CD4-positive, alpha-beta T cell treated with Interleukin-4 for 4 hours (primary cell): Measurements from ENCODE around the gene ABHD12.
"Not testable (repeated sequence)": the region's sequence is repeated elsewhere in the genome, so short reads cannot be mapped to it uniquely, and the experiment has no call there.

Source experiments
- DNase-seq: peaks from one replicate; pipeline ENCODE4 v3.0.0-alpha.2; 2020

Gene ABHD12

GRCh38 chr20:25320035-25320800 lies 70.4 kb downstream of the ABHD12 start:
- no peak for DNase-seq

GRCh38 chr20:25319241-25320034 lies 71.2 kb downstream of the ABHD12 start:
- no peak for DNase-seq

GRCh38 chr20:25318471-25319240 lies 72.0 kb downstream of the ABHD12 start:
- no peak for DNase-seq

GRCh38 chr20:25317351-25318075 lies 73.1 kb downstream of the ABHD12 start:
- no peak for DNase-seq

- DNase-seq: no peak
These were observed 74.0 kb downstream of the ABHD12 start for GRCh38 chr20:25316506-25317190.

- no peak for DNase-seq
These were observed 75.0 kb downstream of the ABHD12 start for GRCh38 chr20:25315418-25316210.

- DNase-seq: no peak
These were observed 75.9 kb downstream of the ABHD12 start for GRCh38 chr20:25314497-25315417.

GRCh38 chr20:25313593-25313992 lies 77.0 kb downstream of the ABHD12 start:
- DNase-seq: no peak

- not testable (repeated sequence) for DNase-seq
These were observed 77.9 kb downstream of the ABHD12 start for GRCh38 chr20:25312716-25313115.

- no peak for DNase-seq
These were observed 79.5 kb downstream of the ABHD12 start for GRCh38 chr20:25310921-25311728.

- DNase-seq: peak; percentile 74
These were observed 80.2 kb downstream of the ABHD12 start for GRCh38 chr20:25310268-25310920.

- no peak for DNase-seq
These were observed 81.0 kb downstream of the ABHD12 start for GRCh38 chr20:25309395-25310267.

GRCh38 chr20:25308671-25309394 lies 81.8 kb downstream of the ABHD12 start:
- no peak for DNase-seq

GRCh38 chr20:25308083-25308491 lies 82.5 kb downstream of the ABHD12 start:
- DNase-seq: no peak

GRCh38 chr20:25306991-25307903 lies 83.4 kb downstream of the ABHD12 start:
- DNase-seq: no peak
